ENCODE data around the gene BNC2.
"Not testable (repeated sequence)": the region's sequence is repeated elsewhere in the genome, so short reads cannot be mapped to it uniquely, and the experiment has no call there.

Gene BNC2

GRCh38 chr9:16455842-16456241 is 414.6 kb downstream of the BNC2 start:
- Histone ChIP-seq H3K4me1 (ENCODE audit: control insufficient read depth, insufficient read depth, low read length) (no peaks in the 10 kb centered on the region), H3K4me3 (ENCODE audit: low read length) (no peak overlapping the region), H3K36me3 (ENCODE audit: control insufficient read depth, insufficient read depth, low read length) (no peaks in the 10 kb centered on the region), H3K9me3 (ENCODE audit: control insufficient read depth, low read length) (no peaks in the 10 kb centered on the region), H3K27me3 (ENCODE audit: control insufficient read depth, insufficient read depth, low read length) (no peaks in the 10 kb centered on the region), H3K9ac (ENCODE audit: low read length) (no peak overlapping the region)

GRCh38 chr9:16453390-16453789 is 417.1 kb downstream of the BNC2 start:
- Histone ChIP-seq H3K27me3 (ENCODE audit: control insufficient read depth, insufficient read depth, low read length) (no peaks in the 10 kb centered on the region), H3K9ac (ENCODE audit: low read length) (no peak overlapping the region), H3K4me1 (ENCODE audit: control insufficient read depth, insufficient read depth, low read length) (no peaks in the 10 kb centered on the region), H3K36me3 (ENCODE audit: control insufficient read depth, insufficient read depth, low read length) (no peaks in the 10 kb centered on the region), H3K9me3 (ENCODE audit: control insufficient read depth, low read length) (no peaks in the 10 kb centered on the region), H3K4me3 (ENCODE audit: low read length) (no peak overlapping the region)

- no peak overlapping the region for H3K9ac ChIP-seq (ENCODE audit: low read length)
- H3K27me3 ChIP-seq (ENCODE audit: control insufficient read depth, insufficient read depth, low read length), result no peaks in the 10 kb centered on the region
- H3K4me1 ChIP-seq (ENCODE audit: control insufficient read depth, insufficient read depth, low read length), result no peaks in the 10 kb centered on the region
- no peaks in the 10 kb centered on the region for H3K9me3 ChIP-seq (ENCODE audit: control insufficient read depth, low read length)
- no peak overlapping the region for H3K4me3 ChIP-seq (ENCODE audit: low read length)
- no peaks in the 10 kb centered on the region for H3K36me3 ChIP-seq (ENCODE audit: control insufficient read depth, insufficient read depth, low read length)
These were observed 419.9 kb downstream of the BNC2 start for GRCh38 chr9:16450578-16450977.

GRCh38 chr9:16450043-16450442 is 420.4 kb downstream of the BNC2 start:
- Histone ChIP-seq H3K4me3 (ENCODE audit: low read length) (no peak overlapping the region), H3K9me3 (ENCODE audit: control insufficient read depth, low read length) (no peaks in the 10 kb centered on the region), H3K27me3 (ENCODE audit: control insufficient read depth, insufficient read depth, low read length) (no peaks in the 10 kb centered on the region), H3K36me3 (ENCODE audit: control insufficient read depth, insufficient read depth, low read length) (no peaks in the 10 kb centered on the region), H3K9ac (ENCODE audit: low read length) (no peak overlapping the region), H3K4me1 (ENCODE audit: control insufficient read depth, insufficient read depth, low read length) (no peaks in the 10 kb centered on the region)

GRCh38 chr9:16449076-16449730 is 421.3 kb downstream of the BNC2 start:
- Histone ChIP-seq H3K9ac (ENCODE audit: low read length) (no peak overlapping the region), H3K4me1 (ENCODE audit: control insufficient read depth, insufficient read depth, low read length) (no peaks in the 10 kb centered on the region), H3K9me3 (ENCODE audit: control insufficient read depth, low read length) (no peaks in the 10 kb centered on the region), H3K36me3 (ENCODE audit: control insufficient read depth, insufficient read depth, low read length) (no peaks in the 10 kb centered on the region), H3K4me3 (ENCODE audit: low read length) (no peak overlapping the region), H3K27me3 (ENCODE audit: control insufficient read depth, insufficient read depth, low read length) (no peaks in the 10 kb centered on the region)

- Histone ChIP-seq H3K9ac (ENCODE audit: low read length) (no peak overlapping the region), H3K27me3 (ENCODE audit: control insufficient read depth, insufficient read depth, low read length) (no peaks in the 10 kb centered on the region), H3K36me3 (ENCODE audit: control insufficient read depth, insufficient read depth, low read length) (no peaks in the 10 kb centered on the region), H3K9me3 (ENCODE audit: control insufficient read depth, low read length) (no peaks in the 10 kb centered on the region), H3K4me1 (ENCODE audit: control insufficient read depth, insufficient read depth, low read length) (no peaks in the 10 kb centered on the region), H3K4me3 (ENCODE audit: low read length) (no peak overlapping the region)
These were observed 422.5 kb downstream of the BNC2 start for GRCh38 chr9:16447946-16448345.

- H3K27me3 ChIP-seq (ENCODE audit: control insufficient read depth, insufficient read depth, low read length), result no peaks in the 10 kb centered on the region
- H3K4me1 ChIP-seq (ENCODE audit: control insufficient read depth, insufficient read depth, low read length), result peaks cover 3% of the 10 kb centered on the region
- no peak overlapping the region for H3K9ac ChIP-seq (ENCODE audit: low read length)
- H3K4me3 ChIP-seq (ENCODE audit: low read length), result no peak overlapping the region
- no peaks in the 10 kb centered on the region for H3K36me3 ChIP-seq (ENCODE audit: control insufficient read depth, insufficient read depth, low read length)
- no peaks in the 10 kb centered on the region for H3K9me3 ChIP-seq (ENCODE audit: control insufficient read depth, low read length)
These were observed 423.8 kb downstream of the BNC2 start for GRCh38 chr9:16446636-16447035.

- H3K4me1 ChIP-seq (ENCODE audit: control insufficient read depth, insufficient read depth, low read length), result peaks cover 3% of the 10 kb centered on the region
- H3K9me3 ChIP-seq (ENCODE audit: control insufficient read depth, low read length), result no peaks in the 10 kb centered on the region
- no peak overlapping the region for H3K4me3 ChIP-seq (ENCODE audit: low read length)
- no peaks in the 10 kb centered on the region for H3K27me3 ChIP-seq (ENCODE audit: control insufficient read depth, insufficient read depth, low read length)
- no peak overlapping the region for H3K9ac ChIP-seq (ENCODE audit: low read length)
- H3K36me3 ChIP-seq (ENCODE audit: control insufficient read depth, insufficient read depth, low read length), result no peaks in the 10 kb centered on the region
These were observed 425.1 kb downstream of the BNC2 start for GRCh38 chr9:16445141-16445920.

GRCh38 chr9:16442622-16443021 is 427.8 kb downstream of the BNC2 start:
- Histone ChIP-seq H3K4me3 (ENCODE audit: low read length) (no peak overlapping the region), H3K9me3 (ENCODE audit: control insufficient read depth, low read length) (no peaks in the 10 kb centered on the region), H3K36me3 (ENCODE audit: control insufficient read depth, insufficient read depth, low read length) (no peaks in the 10 kb centered on the region), H3K4me1 (ENCODE audit: control insufficient read depth, insufficient read depth, low read length) (peaks cover 3% of the 10 kb centered on the region), H3K27me3 (ENCODE audit: control insufficient read depth, insufficient read depth, low read length) (no peaks in the 10 kb centered on the region), H3K9ac (ENCODE audit: low read length) (no peak overlapping the region)

- H3K36me3 ChIP-seq (ENCODE audit: control insufficient read depth, insufficient read depth, low read length), result no peaks in the 10 kb centered on the region
- H3K4me1 ChIP-seq (ENCODE audit: control insufficient read depth, insufficient read depth, low read length), result peaks cover 3% of the 10 kb centered on the region
- H3K9me3 ChIP-seq (ENCODE audit: control insufficient read depth, low read length), result no peaks in the 10 kb centered on the region
- no peak overlapping the region for H3K9ac ChIP-seq (ENCODE audit: low read length)
- H3K4me3 ChIP-seq (ENCODE audit: low read length), result no peak overlapping the region
- H3K27me3 ChIP-seq (ENCODE audit: control insufficient read depth, insufficient read depth, low read length), result no peaks in the 10 kb centered on the region
These were observed 428.7 kb downstream of the BNC2 start for GRCh38 chr9:16441791-16442190.

- not testable (repeated sequence) for H3K27me3 ChIP-seq (ENCODE audit: control insufficient read depth, insufficient read depth, low read length); H3K9me3 ChIP-seq (ENCODE audit: control insufficient read depth, low read length); H3K9ac ChIP-seq (ENCODE audit: low read length); H3K4me1 ChIP-seq (ENCODE audit: control insufficient read depth, insufficient read depth, low read length); H3K36me3 ChIP-seq (ENCODE audit: control insufficient read depth, insufficient read depth, low read length); H3K4me3 ChIP-seq (ENCODE audit: low read length)
These were observed 431.6 kb downstream of the BNC2 start for GRCh38 chr9:16438831-16439230.

- Histone ChIP-seq H3K36me3 (ENCODE audit: control insufficient read depth, insufficient read depth, low read length) (no peaks in the 10 kb centered on the region), H3K27me3 (ENCODE audit: control insufficient read depth, insufficient read depth, low read length) (no peaks in the 10 kb centered on the region), H3K4me1 (ENCODE audit: control insufficient read depth, insufficient read depth, low read length) (no peaks in the 10 kb centered on the region), H3K9me3 (ENCODE audit: control insufficient read depth, low read length) (no peaks in the 10 kb centered on the region), H3K4me3 (ENCODE audit: low read length) (no peak overlapping the region), H3K9ac (ENCODE audit: low read length) (no peak overlapping the region)
These were observed 433.9 kb downstream of the BNC2 start for GRCh38 chr9:16436545-16436944.

All from mucosa of stomach (tissue), 1 donor.